Ectodermal cell (in vitro differentiated cells): ENCODE data around the gene ERC2.

ENCODE experiments used
- H3K27ac ChIP-seq: 2 replicates; pipeline ENCODE4 v1.7.0; 2013; ENCODE audit warnings: mild to moderate bottlenecking, low read depth, low read length; ENCODE audit not compliant: insufficient read depth, poor library complexity, severe bottlenecking
- H3K27me3 ChIP-seq: 2 replicates; pipeline ENCODE4 v1.7.0; 2013; ENCODE audit warnings: mild to moderate bottlenecking, low read length; ENCODE audit not compliant: insufficient read depth, control insufficient read depth, poor library complexity, severe bottlenecking
- H3K36me3 ChIP-seq: one replicate; pipeline ENCODE4 v1.7.0; 2013; ENCODE audit warnings: low read length; ENCODE audit not compliant: control insufficient read depth, insufficient read depth
- H3K4me1 ChIP-seq: one replicate; pipeline ENCODE4 v1.7.0; 2013; ENCODE audit warnings: low read length; ENCODE audit not compliant: control insufficient read depth, insufficient read depth
- H3K4me3 ChIP-seq: 2 replicates; pipeline ENCODE4 v1.7.0; 2013; ENCODE audit warnings: low read depth, low read length, control low read depth; ENCODE audit not compliant: insufficient read depth
- H3K9me3 ChIP-seq: 2 replicates; pipeline ENCODE4 v1.7.0; 2013; ENCODE audit warnings: mild to moderate bottlenecking, low read length, moderate library complexity; ENCODE audit not compliant: control insufficient read depth
- WGBS, 2 experiments: methylation state at CpG; one replicate each; pipeline ENCODE4 v1.1.7; 2013; ENCODE audit warnings: missing lambda C conversion rate in 2 of 2; 5-methylcytosine and 5-hydroxymethylcytosine counted together

The ERC2 gene

GRCh38 chr3:56356808-56357207 is 111.5 kb downstream of the ERC2 start:
- Histone ChIP-seq H3K4me3 (no peak overlapping the region), H3K9me3 (no peaks in the 10 kb centered on the region), H3K27ac (no peak overlapping the region), H3K36me3 (no peaks in the 10 kb centered on the region), H3K4me1 (no peaks in the 10 kb centered on the region), H3K27me3 (no peaks in the 10 kb centered on the region)

GRCh38 chr3:56355570-56356185 is 112.6 kb downstream of the ERC2 start:
- WGBS, 2 experiments, result 77 to 78% methylated on average over 7 of the region's 7 CpGs
- H3K27me3 ChIP-seq, result no peaks in the 10 kb centered on the region
- H3K27ac ChIP-seq, result no peak overlapping the region
- no peaks in the 10 kb centered on the region for H3K9me3 ChIP-seq
- no peaks in the 10 kb centered on the region for H3K36me3 ChIP-seq
- H3K4me3 ChIP-seq, result no peak overlapping the region
- H3K4me1 ChIP-seq, result no peaks in the 10 kb centered on the region

- Histone ChIP-seq H3K9me3 (no peaks in the 10 kb centered on the region), H3K4me1 (no peaks in the 10 kb centered on the region), H3K4me3 (no peak overlapping the region), H3K27me3 (no peaks in the 10 kb centered on the region), H3K36me3 (no peaks in the 10 kb centered on the region), H3K27ac (no peak overlapping the region)
- WGBS, 2 experiments, result 95 to 100% methylated on average over 1 of the region's 1 CpG
Measured at GRCh38 chr3:56351537-56351936, 116.7 kb downstream of the ERC2 start.

- no peaks in the 10 kb centered on the region for H3K27me3 ChIP-seq
- H3K36me3 ChIP-seq, result no peaks in the 10 kb centered on the region
- H3K27ac ChIP-seq, result no peak overlapping the region
- no peaks in the 10 kb centered on the region for H3K9me3 ChIP-seq
- no peaks in the 10 kb centered on the region for H3K4me1 ChIP-seq
- no peak overlapping the region for H3K4me3 ChIP-seq
- 51 to 54% methylated on average over 5 of the region's 5 CpGs for WGBS, 2 experiments
Measured at GRCh38 chr3:56347219-56347871, 120.9 kb downstream of the ERC2 start.

GRCh38 chr3:56342475-56342874 is 125.8 kb downstream of the ERC2 start:
- Histone ChIP-seq H3K27me3 (no peaks in the 10 kb centered on the region), H3K9me3 (no peaks in the 10 kb centered on the region), H3K4me3 (no peak overlapping the region), H3K4me1 (no peaks in the 10 kb centered on the region), H3K27ac (no peak overlapping the region), H3K36me3 (no peaks in the 10 kb centered on the region)
- 83 to 85% methylated on average over 1 of the region's 2 CpGs for WGBS, 2 experiments

- Histone ChIP-seq H3K9me3 (no peaks in the 10 kb centered on the region), H3K36me3 (no peaks in the 10 kb centered on the region), H3K4me3 (no peak overlapping the region), H3K27ac (no peak overlapping the region), H3K4me1 (no peaks in the 10 kb centered on the region), H3K27me3 (no peaks in the 10 kb centered on the region)
- 93% methylated on average over 3 to 4 of the region's 4 CpGs for WGBS, 2 experiments
Measured at GRCh38 chr3:56339671-56340070, 128.6 kb downstream of the ERC2 start.

GRCh38 chr3:56339244-56339643 is 129.0 kb downstream of the ERC2 start:
- Histone ChIP-seq H3K4me3 (no peak overlapping the region), H3K27me3 (no peaks in the 10 kb centered on the region), H3K9me3 (no peaks in the 10 kb centered on the region), H3K27ac (no peak overlapping the region), H3K36me3 (no peaks in the 10 kb centered on the region), H3K4me1 (no peaks in the 10 kb centered on the region)
- 92 to 98% methylated on average over 2 of the region's 2 CpGs for WGBS, 2 experiments

- 92 to 93% methylated on average over 4 of the region's 4 CpGs for WGBS, 2 experiments
- no peak overlapping the region for H3K4me3 ChIP-seq
- no peaks in the 10 kb centered on the region for H3K36me3 ChIP-seq
- no peaks in the 10 kb centered on the region for H3K4me1 ChIP-seq
- no peak overlapping the region for H3K27ac ChIP-seq
- no peaks in the 10 kb centered on the region for H3K9me3 ChIP-seq
- no peaks in the 10 kb centered on the region for H3K27me3 ChIP-seq
Measured at GRCh38 chr3:56336023-56336422, 132.2 kb downstream of the ERC2 start.

GRCh38 chr3:56324473-56324872 is 143.8 kb downstream of the ERC2 start:
- Histone ChIP-seq H3K36me3 (no peaks in the 10 kb centered on the region), H3K9me3 (no peaks in the 10 kb centered on the region), H3K27ac (no peak overlapping the region), H3K4me1 (peaks cover 10% of the 10 kb centered on the region), H3K4me3 (no peak overlapping the region), H3K27me3 (no peaks in the 10 kb centered on the region)
- 86 to 91% methylated on average over 3 of the region's 3 CpGs for WGBS, 2 experiments

GRCh38 chr3:56323986-56324420 is 144.3 kb downstream of the ERC2 start:
- Histone ChIP-seq H3K4me1 (peaks cover 10% of the 10 kb centered on the region), H3K4me3 (no peak overlapping the region), H3K36me3 (no peaks in the 10 kb centered on the region), H3K27ac (no peak overlapping the region), H3K9me3 (no peaks in the 10 kb centered on the region), H3K27me3 (no peaks in the 10 kb centered on the region)
- 48 to 52% methylated on average over 2 of the region's 2 CpGs for WGBS, 2 experiments
